Hematopoietic multipotent progenitor cell treated with erythropoietin and hydrocortisone succinate and interleukin-3 and kit ligand, for 8 days (in vitro differentiated cells): ENCODE data around the gene IVL.
A peak's percentile ranks its signal among the peaks of the same experiment; 100 is the strongest.

ENCODE experiments used
- DNase-seq: peaks from one replicate; pipeline ENCODE4 v3.0.0-alpha.2; 2015

IVL gene

GRCh38 chr1:152954436-152954835 lies 46.1 kb downstream of the IVL start:
- no peak for DNase-seq

- DNase-seq, result no peak
These were observed 49.2 kb downstream of the IVL start for GRCh38 chr1:152957561-152957960.

DNA sequence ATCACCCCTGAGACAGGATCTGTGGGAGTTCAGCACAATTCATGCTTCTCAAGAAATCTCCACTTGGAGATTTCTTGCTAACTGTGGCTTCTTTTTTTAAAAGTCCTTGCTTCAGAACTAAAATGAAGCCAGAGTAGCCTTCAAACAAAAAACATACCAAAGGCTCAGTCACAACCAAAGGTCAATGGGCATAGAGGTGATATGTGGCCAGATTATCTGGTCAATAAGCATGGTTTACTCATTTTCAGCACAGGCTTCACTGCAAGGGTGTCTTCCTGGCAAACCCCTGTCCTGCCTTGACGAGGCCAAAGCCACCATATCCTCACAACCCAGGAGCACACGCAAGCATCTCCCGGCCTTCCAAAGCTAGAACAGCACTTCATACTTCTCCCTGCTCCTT lies 50.9 kb downstream of the IVL start:
- DNase-seq, result no peak

- DNase-seq, result no peak
These were observed 51.6 kb downstream of the IVL start for GRCh38 chr1:152959801-152960451.

DNA sequence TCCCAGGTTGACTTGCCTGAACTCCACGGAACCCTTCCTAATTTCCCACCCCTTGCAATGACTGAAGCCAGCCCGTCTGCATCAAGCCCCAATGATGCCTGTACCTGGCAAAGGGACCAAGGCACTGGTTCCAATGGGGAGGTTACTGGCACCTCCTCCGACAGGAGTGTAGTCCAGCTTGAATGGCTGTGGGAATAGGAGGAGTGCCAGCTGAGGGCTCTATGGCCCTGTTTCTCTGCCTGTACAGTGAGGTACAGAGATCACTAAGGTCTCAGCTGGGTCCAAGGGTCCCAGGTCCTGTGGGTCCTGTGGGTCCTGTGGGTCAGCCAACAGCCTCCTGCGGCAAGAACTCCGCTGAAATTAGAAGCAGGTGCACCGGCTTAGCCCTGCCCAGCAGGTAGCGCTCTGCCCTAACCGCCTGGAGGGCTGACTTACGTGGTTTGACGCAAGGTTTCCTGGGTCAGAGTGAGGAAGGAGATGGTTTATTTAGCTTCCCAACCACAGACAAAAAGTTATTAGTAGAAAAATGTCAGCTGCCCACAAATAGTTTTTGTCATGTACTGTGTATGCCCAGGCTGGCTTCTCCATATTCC lies 52.2 kb downstream of the IVL start:
- peak; percentile 11 for DNase-seq
